Peyer's patch (tissue), 4 donors: ENCODE results near the gene NTRK2. TPM values are rescaled to one million over a fixed set of nuclear protein-coding genes. Genes with fewer than 3 reads are reported as not detected.

Experiments
- DNase-seq, 3 donors: peaks; one replicate each; pipeline ENCODE4 v3.0.0-alpha.2; 2017 to 2019
- H3K27ac ChIP-seq, 4 donors: fragments of 200-600 bp; sonication (generic); one replicate each; pipeline ENCODE4 v1.5.1; 2016 to 2019
- H3K27me3 ChIP-seq, 2 donors: fragments of 200-600 bp; sonication (generic); one replicate each; pipeline ENCODE4 v1.5.1; 2019
- H3K36me3 ChIP-seq, 3 donors: fragments of 200-600 bp; sonication (generic); one replicate each; pipeline ENCODE4 v1.5.1; 2016 to 2019
- H3K4me1 ChIP-seq, 4 donors: fragments of 200-600 bp; sonication (generic); one replicate each; pipeline ENCODE4 v1.5.1; 2016 to 2019
- H3K4me3 ChIP-seq, 4 donors: fragments of 200-600 bp; sonication (generic); 1 replicate in 3 of 4; 2 replicates in 1 of 4; pipeline ENCODE4 v1.5.1; 2016 to 2019; ENCODE audit warnings: mild to moderate bottlenecking in 1 of 4
- H3K9me3 ChIP-seq, 4 donors: fragments of 200-600 bp; sonication (generic); one replicate each; pipeline ENCODE4 v1.5.1; 2016 to 2019; ENCODE audit warnings: mild to moderate bottlenecking in 1 of 4
- CTCF ChIP-seq, 6 experiments: fragments of 450-650 bp in 4 of 6; fragments of 200-600 bp in 2 of 6; sonication (generic) in 1 of 6; IDR thresholded peaks; one replicate each; pipeline ENCODE4 v1.5.1; 2017 to 2019; ENCODE audit warnings: antibody characterized with exemption in 6 of 6, mild to moderate bottlenecking in 3 of 6, moderate library complexity in 1 of 6
- POLR2A ChIP-seq, 2 donors: fragments of 450-650 bp; IDR thresholded peaks; one replicate each; pipeline ENCODE4 v1.5.1; 2017; ENCODE audit warnings: antibody characterized with exemption in 2 of 2, mild to moderate bottlenecking in 2 of 2, moderate library complexity in 2 of 2
- total RNA-seq, 4 donors: library from RNA; depleted of rRNA; stranded (reverse); fragments of >200 nt; gene quantifications; one replicate each; pipeline ENCODE4 v1.1.0, GENCODE V29; 2016

The NTRK2 gene
- total RNA-seq, 4 donors from 2014 or later = 0.35 to 1.7 (median 0.84) TPM

- H3K36me3 ChIP-seq = no peaks in the 10 kb centered on the region
- no peak for TF ChIP-seq POLR2A (IDR thresholded peaks at IDR 0.05)
- TF ChIP-seq CTCF (IDR thresholded peaks at IDR 0.05) = no peak
- no peaks in the 10 kb centered on the region for H3K9me3 ChIP-seq
- no peaks in the 10 kb centered on the region for H3K27me3 ChIP-seq
- no peaks in the 10 kb centered on the region for H3K4me1 ChIP-seq
- H3K27ac ChIP-seq = no peak overlapping the region
- no peak overlapping the region for H3K4me3 ChIP-seq
- DNase-seq = no peak
Observed at GRCh38 chr9:84708400-84708799, 38.9 kb downstream of the NTRK2 start.

- no peak overlapping the region for H3K4me3 ChIP-seq
- no peak for DNase-seq
- no peaks in the 10 kb centered on the region for H3K36me3 ChIP-seq
- TF ChIP-seq POLR2A (IDR thresholded peaks at IDR 0.05) (no peak), CTCF (IDR thresholded peaks at IDR 0.05) (no peak)
- no peaks in the 10 kb centered on the region for H3K9me3 ChIP-seq
- no peak overlapping the region for H3K27ac ChIP-seq
- no peaks in the 10 kb centered on the region for H3K27me3 ChIP-seq
- H3K4me1 ChIP-seq = no peaks in the 10 kb centered on the region
Observed at GRCh38 chr9:84709056-84709455, 39.5 kb downstream of the NTRK2 start.

- no peak for DNase-seq
- H3K4me3 ChIP-seq = no peak overlapping the region
- no peak for TF ChIP-seq CTCF (IDR thresholded peaks at IDR 0.05)
- no peak for TF ChIP-seq POLR2A (IDR thresholded peaks at IDR 0.05)
- no peaks in the 10 kb centered on the region for H3K4me1 ChIP-seq
- no peak overlapping the region for H3K27ac ChIP-seq
- no peaks in the 10 kb centered on the region for H3K9me3 ChIP-seq
- no peaks in the 10 kb centered on the region for H3K36me3 ChIP-seq
- no peaks in the 10 kb centered on the region for H3K27me3 ChIP-seq
Observed at GRCh38 chr9:84710701-84711397, 41.3 kb downstream of the NTRK2 start.

- no peak overlapping the region for H3K27ac ChIP-seq
- no peaks in the 10 kb centered on the region for H3K9me3 ChIP-seq
- no peaks in the 10 kb centered on the region for H3K27me3 ChIP-seq
- H3K4me3 ChIP-seq = no peak overlapping the region
- TF ChIP-seq CTCF (IDR thresholded peaks at IDR 0.05) = no peak
- no peak for TF ChIP-seq POLR2A (IDR thresholded peaks at IDR 0.05)
- H3K4me1 ChIP-seq = no peaks in the 10 kb centered on the region
- no peaks in the 10 kb centered on the region for H3K36me3 ChIP-seq
- no peak for DNase-seq
Observed at GRCh38 chr9:84711398-84711777, 41.9 kb downstream of the NTRK2 start.

GRCh38 chr9:84711936-84712335, 42.4 kb downstream of the NTRK2 start:
- TF ChIP-seq POLR2A (IDR thresholded peaks at IDR 0.05) (no peak), CTCF (IDR thresholded peaks at IDR 0.05) (no peak)
- Histone ChIP-seq H3K9me3 (no peaks in the 10 kb centered on the region), H3K27ac (no peak overlapping the region), H3K36me3 (no peaks in the 10 kb centered on the region), H3K4me1 (no peaks in the 10 kb centered on the region), H3K27me3 (no peaks in the 10 kb centered on the region), H3K4me3 (no peak overlapping the region)
- DNase-seq = no peak

GRCh38 chr9:84716217-84716616, 46.7 kb downstream of the NTRK2 start:
- no peak for DNase-seq
- Histone ChIP-seq H3K4me1 (no peaks in the 10 kb centered on the region), H3K4me3 (no peak overlapping the region), H3K9me3 (no peaks in the 10 kb centered on the region), H3K27ac (no peak overlapping the region), H3K27me3 (no peaks in the 10 kb centered on the region), H3K36me3 (no peaks in the 10 kb centered on the region)
- no peak for TF ChIP-seq POLR2A (IDR thresholded peaks at IDR 0.05)
- TF ChIP-seq CTCF (IDR thresholded peaks at IDR 0.05) = no peak
